GM12878 (cell line): Measurements from ENCODE around the gene ZNF776. TPM values are rescaled to one million over a fixed set of nuclear protein-coding genes. Genes with fewer than 3 reads are reported as not detected.
A peak's percentile ranks its signal among the peaks of the same experiment; 100 is the strongest.

Experiments
- ATAC-seq: fragments of 200-7000 bp; cut with Tn5 transposase; 3 replicates; pipeline ENCODE4 v1.9.1; 2020; ENCODE audit warnings: mild to moderate bottlenecking, moderate library complexity
- BruUV-seq: library from RNA; stranded (reverse); fragments of 400-500 nt; replicated peaks from 2 replicates; lab custom pipeline; 2021; lab: Mats Ljungman, UMichigan
- CTCF ChIA-PET: fragments of 300-600 bp; sonication (Branson Sonifier 250); formaldehyde crosslinking; extraction: SDS; loops from one replicate; lab custom pipeline; 2021; ENCODE audit warnings: inconsistent platforms; lab: Yijun Ruan, JAX
- POLR2A ChIA-PET: fragments of 350-600 bp; formaldehyde crosslinking; extraction: SDS; loops from one replicate; lab custom pipeline; 2021; ENCODE audit warnings: inconsistent platforms; lab: Charles Lee
- RAD21 ChIA-PET: fragments of 300-600 bp; sonication (Branson Sonifier 250); formaldehyde crosslinking; loops from one replicate; lab custom pipeline; 2023; ENCODE audit warnings: antibody characterized with exemption; ENCODE audit not compliant: unreplicated experiment; lab: Charles Lee
- SMC1A ChIA-PET: fragments of 300-600 bp; sonication (Branson Sonifier 250); formaldehyde crosslinking; loops from one replicate; lab custom pipeline; 2023; ENCODE audit not compliant: unreplicated experiment, uncharacterized antibody; lab: Charles Lee
- DNase-seq: peaks from one replicate; pipeline ENCODE4 v3.0.0-alpha.2; 2011; ENCODE audit warnings: low read depth, low spot score
- FAIRE-seq: peaks from 3 replicates; lab custom pipeline; 2011; peaks lifted over from hg19 to GRCh38; lab: Jason Lieb, UNC
- H2AFZ ChIP-seq: 2 replicates; pipeline ENCODE4 v1.6.0; 2011; ENCODE audit warnings: low read depth, low read length, control low read depth; ENCODE audit not compliant: control insufficient read depth
- H3K27ac ChIP-seq: 2 replicates; pipeline ENCODE4 v1.5.1; 2011; ENCODE audit warnings: control low read depth; ENCODE audit not compliant: control insufficient read depth, insufficient read depth
- H3K27me3 ChIP-seq, 2 experiments: replicated peaks in 1 of 2; 2 replicates each; pipeline versions ENCODE4 v1.6.0 to v1.6.1; 2011; ENCODE audit warnings: low read length in 1 of 2; ENCODE audit not compliant: control insufficient read depth in 2 of 2, insufficient read depth in 2 of 2
- H3K36me3 ChIP-seq, 2 experiments: 2 replicates each; pipeline ENCODE4 v1.5.1; 2011; ENCODE audit warnings: low read length in 1 of 2; ENCODE audit not compliant: control insufficient read depth in 2 of 2, insufficient read depth in 2 of 2
- H3K4me1 ChIP-seq: 2 replicates; pipeline ENCODE4 v1.6.1; 2011; ENCODE audit warnings: mild to moderate bottlenecking, low read length, moderate library complexity, mixed read lengths; ENCODE audit not compliant: control insufficient read depth, insufficient read depth
- H3K4me2 ChIP-seq: 2 replicates; pipeline ENCODE4 v1.6.0; 2011; ENCODE audit warnings: control low read depth; ENCODE audit not compliant: control insufficient read depth, insufficient read depth
- H3K4me3 ChIP-seq: fragments of 200-600 bp; sonication (generic); 2 replicates; pipeline ENCODE4 v1.5.1; 2016
- H3K79me2 ChIP-seq: 2 replicates; pipeline ENCODE4 v1.6.0; 2011; ENCODE audit warnings: low read length; ENCODE audit not compliant: control insufficient read depth, insufficient read depth
- H3K9ac ChIP-seq: 2 replicates; pipeline ENCODE4 v1.8.0; 2011; ENCODE audit warnings: low read length, control low read depth, mixed read lengths; ENCODE audit not compliant: control insufficient read depth, insufficient read depth
- H3K9me3 ChIP-seq: replicated peaks from 3 replicates; pipeline ENCODE4 v1.5.1; 2011; ENCODE audit warnings: mild to moderate bottlenecking, low read length; ENCODE audit not compliant: control insufficient read depth, insufficient read depth
- H4K20me1 ChIP-seq: 2 replicates; pipeline ENCODE4 v1.6.0; 2011; ENCODE audit not compliant: control insufficient read depth, insufficient read depth
- IKZF1 ChIP-seq: fragments of 450-650 bp; conservative IDR thresholded peaks from 2 replicates; pipeline ENCODE4 v1.6.1; 2017; ENCODE audit warnings: antibody characterized with exemption, mild to moderate bottlenecking
- IKZF2 ChIP-seq, 2 experiments: fragments of 450-650 bp; IDR thresholded peaks; 2 replicates each; pipeline ENCODE4 v1.6.1; 2017; ENCODE audit warnings: mild to moderate bottlenecking in 2 of 2, moderate library complexity in 2 of 2
- NR2C2 ChIP-seq: IDR thresholded peaks from 2 replicates; pipeline ENCODE4 v1.6.1; 2011; ENCODE audit warnings: borderline replicate concordance, low read depth; ENCODE audit not compliant: control insufficient read depth, insufficient read length
- POU2F2 ChIP-seq: IDR thresholded peaks from 3 replicates; pipeline ENCODE4 v1.6.1; 2011; ENCODE audit warnings: low read depth, mild to moderate bottlenecking, low read length, borderline replicate concordance
- ZBED1 ChIP-seq: IDR thresholded peaks from 2 replicates; pipeline ENCODE4 v1.6.1; 2016; ENCODE audit warnings: borderline replicate concordance
- ZNF384 ChIP-seq: IDR thresholded peaks from 2 replicates; pipeline ENCODE4 v1.6.1; 2012; ENCODE audit warnings: low read depth, mild to moderate bottlenecking, low read length, improper control_type of control experiment, borderline replicate concordance
- WGBS: methylation state at CpG from one replicate; pipeline ENCODE4 v1.1.6; 2016; ENCODE audit warnings: low lambda C conversion rate; ENCODE audit not compliant: insufficient replicate concordance, insufficient coverage; ENCODE audit errors: missing lambda C conversion rate; 5-methylcytosine and 5-hydroxymethylcytosine counted together
- in situ Hi-C: fragments of 300-500 bp; cut with MboI; formaldehyde crosslinking; loops from 9 replicates; pipeline ENCODE4 v1.14.3; 2018; ENCODE audit warnings: mixed read lengths
- intact Hi-C: fragments of 100-400 bp; cut with micrococcal nuclease; formaldehyde crosslinking; loops from one replicate; pipeline ENCODE4 v1.14.2; 2022; ENCODE audit not compliant: unreplicated experiment
- polyA plus RNA-seq, 11 experiments: library from polyadenylated mRNA; depleted of rRNA in 4 of 11; unstranded in 6 of 11; stranded (reverse) in 5 of 11; fragments of >200 nt; fragmentation: Nextera tagmentation in 4 of 11; fragmentation: Illumina TruSeq in 1 of 11; extraction: Ambion mirVana in 4 of 11; extraction: Trizol in 1 of 11; gene quantifications; 1 replicate in 1 of 11; 2 replicates in 10 of 11; pipeline versions ENCODE4 v1.2.1 to v1.2.3, GENCODE V29; 2011 to 2016; ENCODE audit warnings: inconsistent platforms in 2 of 11, missing spikeins in 2 of 11, low read depth in 1 of 11
- total RNA-seq, 4 experiments: library from RNA; depleted of rRNA in 3 of 4; stranded (reverse); fragments of >200 nt in 3 of 4; fragmentation: Illumina TruSeq in 1 of 4; extraction: Trizol in 1 of 4; gene quantifications; 2 replicates each; pipeline versions ENCODE4 v1.2.1 to v1.2.3, GENCODE V29; 2013 to 2021
- TF ChIP-seq, protein P1 (sequence below): fragments of 450-650 bp; IDR thresholded peaks from 2 replicates; pipeline ENCODE4 v1.6.1; 2017; ENCODE audit warnings: low read depth, mild to moderate bottlenecking, moderate library complexity
- TF ChIP-seq, protein P2 (sequence below): IDR thresholded peaks from 2 replicates; pipeline ENCODE4 v1.6.1; 2012; ENCODE audit warnings: low read depth, low read length, improper control_type of control experiment

ZNF776 gene
- total and polyA plus RNA-seq, 10 of the 15 experiments (the other 5 are each of a cell fraction or from before 2014, with no cell fraction given), result 1.9 to 16.3 (median 11.7) TPM

DNA sequence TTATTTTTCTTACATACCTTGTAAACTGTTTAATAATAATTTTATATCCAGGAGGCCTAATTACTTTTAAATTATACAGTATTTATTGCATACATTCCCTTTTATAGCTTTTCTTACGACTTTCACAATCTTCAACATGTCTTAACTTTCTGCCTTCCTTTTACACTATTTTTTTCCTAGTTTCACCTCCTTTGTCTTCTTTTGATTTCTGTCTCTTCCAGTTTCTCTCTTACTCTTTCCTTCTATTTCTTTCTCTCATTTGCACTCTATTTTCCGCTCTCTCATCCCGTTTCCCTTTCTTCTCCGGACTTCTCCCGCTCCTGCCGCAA, 56.6 kb downstream of the ZNF776 start:
- WGBS, result 55% methylated on average over 1 of the region's 6 CpGs
- Histone ChIP-seq H2AFZ (peak overlapping the region; percentile 26; the same call in 1 of the 2 replicates), H3K9me3 (no peaks in the 10 kb centered on the region; the same call in 2 of the 3 replicates), H4K20me1 (no peaks in the 10 kb centered on the region), H3K36me3 (peaks cover 0 to 7% of the 10 kb centered on the region in 2 experiments; a peak in 2 of 4 replicates), H3K4me1 (peaks cover 5% of the 10 kb centered on the region), H3K9ac (no peak overlapping the region; the same call in 1 of the 2 replicates), H3K27ac (peak overlapping the region; percentile 68), H3K27me3 (no peaks in the 10 kb centered on the region), H3K4me2 (peak overlapping the region; percentile 89; the same call in 1 of the 2 replicates), H3K79me2 (no peaks in the 10 kb centered on the region; the same call in 1 of the 2 replicates), H3K4me3 (peak overlapping the region; percentile 65)
- BruUV-seq, result no TSS peak
- ATAC-seq (no peak), FAIRE-seq (no peak), DNase-seq (no peak)
- in situ Hi-C loops (loop anchor here (25.0 kb wide), 1 partner anchor 1666 kb away; the partner anchor contains the start of gene ZNF444), intact Hi-C loops (no loop called here)
- ChIA-PET RAD21 (no interaction called here), POLR2A (interaction anchor here (1.4 kb wide), 1 partner anchor 11 kb away, joined by 4 read pairs; no protein-coding TSS in a partner anchor), SMC1A (no interaction called here), CTCF (interaction anchor here (1.2 kb wide), 1 partner anchor 50 kb away, joined by 3 read pairs; no protein-coding TSS in a partner anchor)
- TF ChIP-seq IKZF2 (IDR thresholded peaks at IDR 0.05) (peak; percentile 27 to 44; a peak in 1 of 4 replicates), POU2F2 (no peak), ZBED1 (no peak), NR2C2 (no peak)

DNA sequence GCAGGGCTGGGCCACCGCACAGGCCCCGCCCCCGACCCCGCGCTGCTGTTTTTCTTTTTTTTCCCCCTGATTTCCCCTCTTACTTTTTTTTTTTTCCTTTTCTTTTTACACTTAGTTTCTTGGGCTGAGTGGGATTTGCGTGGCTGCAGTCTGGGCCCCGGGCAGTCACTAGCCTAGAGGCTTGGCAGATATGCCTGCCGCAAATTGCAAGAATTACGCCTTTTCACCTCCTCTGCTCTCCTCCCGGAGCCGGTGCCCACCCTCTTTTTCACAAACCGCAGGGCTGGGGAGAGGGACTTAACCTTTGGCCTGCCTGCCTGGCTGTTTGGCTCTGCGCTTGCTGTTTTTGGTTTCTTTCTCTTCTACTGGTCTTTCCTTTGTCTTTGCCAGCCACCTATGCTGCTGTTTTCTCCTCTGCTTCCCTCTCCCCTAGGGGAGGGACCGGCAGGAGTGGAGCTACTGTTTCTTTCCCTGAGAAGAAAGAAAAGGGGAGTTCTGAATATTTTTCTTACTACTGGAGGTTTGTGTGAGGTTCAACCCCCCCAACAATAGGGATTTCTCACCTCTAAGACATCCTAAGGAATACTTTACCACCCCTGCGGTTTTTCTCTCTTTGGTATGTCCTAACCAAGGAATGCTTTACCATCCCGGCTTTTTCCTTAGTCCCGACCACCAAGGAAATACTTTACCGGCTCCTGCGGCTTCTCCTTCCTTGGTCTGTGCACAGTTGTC, 57.1 kb downstream of the ZNF776 start:
- peak; percentile 54 for ATAC-seq
- CTCF ChIA-PET, result interaction anchor here (0.7 to 1.2 kb wide), 2 partner anchors 10 to 51 kb away, joined by 3 read pairs; no protein-coding TSS in a partner anchor
- TF ChIP-seq, protein P1, sequence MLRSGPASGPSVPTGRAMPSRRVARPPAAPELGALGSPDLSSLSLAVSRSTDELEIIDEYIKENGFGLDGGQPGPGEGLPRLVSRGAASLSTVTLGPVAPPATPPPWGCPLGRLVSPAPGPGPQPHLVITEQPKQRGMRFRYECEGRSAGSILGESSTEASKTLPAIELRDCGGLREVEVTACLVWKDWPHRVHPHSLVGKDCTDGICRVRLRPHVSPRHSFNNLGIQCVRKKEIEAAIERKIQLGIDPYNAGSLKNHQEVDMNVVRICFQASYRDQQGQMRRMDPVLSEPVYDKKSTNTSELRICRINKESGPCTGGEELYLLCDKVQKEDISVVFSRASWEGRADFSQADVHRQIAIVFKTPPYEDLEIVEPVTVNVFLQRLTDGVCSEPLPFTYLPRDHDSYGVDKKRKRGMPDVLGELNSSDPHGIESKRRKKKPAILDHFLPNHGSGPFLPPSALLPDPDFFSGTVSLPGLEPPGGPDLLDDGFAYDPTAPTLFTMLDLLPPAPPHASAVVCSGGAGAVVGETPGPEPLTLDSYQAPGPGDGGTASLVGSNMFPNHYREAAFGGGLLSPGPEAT, result 0 out of 2 replicates have a peak, but pooled peaks have one; percentile 24
- 0 out of 2 replicates have a peak, but pooled peaks have one; percentile 32 for TF ChIP-seq ZNF384
- TF ChIP-seq, protein P2, sequence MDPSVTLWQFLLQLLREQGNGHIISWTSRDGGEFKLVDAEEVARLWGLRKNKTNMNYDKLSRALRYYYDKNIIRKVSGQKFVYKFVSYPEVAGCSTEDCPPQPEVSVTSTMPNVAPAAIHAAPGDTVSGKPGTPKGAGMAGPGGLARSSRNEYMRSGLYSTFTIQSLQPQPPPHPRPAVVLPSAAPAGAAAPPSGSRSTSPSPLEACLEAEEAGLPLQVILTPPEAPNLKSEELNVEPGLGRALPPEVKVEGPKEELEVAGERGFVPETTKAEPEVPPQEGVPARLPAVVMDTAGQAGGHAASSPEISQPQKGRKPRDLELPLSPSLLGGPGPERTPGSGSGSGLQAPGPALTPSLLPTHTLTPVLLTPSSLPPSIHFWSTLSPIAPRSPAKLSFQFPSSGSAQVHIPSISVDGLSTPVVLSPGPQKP, result no peak
- TF ChIP-seq IKZF1, result 0 out of 2 replicates have a peak, but pooled peaks have one; percentile 32

More for the DNA sequence above, 57.1 kb downstream of the ZNF776 start:
- Histone ChIP-seq H3K27ac (peak overlapping the region; percentile 68), H3K9ac (peak overlapping the region; percentile 67), H3K36me3 (peaks cover 2 to 7% of the 10 kb centered on the region in 2 experiments; a peak in 3 of 4 replicates), H3K27me3 (no peaks in the 10 kb centered on the region), H3K4me1 (peaks cover 5% of the 10 kb centered on the region), H3K4me3 (peak overlapping the region; percentile 65), H2AFZ (peak overlapping the region; percentile 26; the same call in 1 of the 2 replicates), H3K4me2 (peak overlapping the region; percentile 89), H3K9me3 (no peaks in the 10 kb centered on the region; the same call in 2 of the 3 replicates), H4K20me1 (no peaks in the 10 kb centered on the region), H3K79me2 (no peaks in the 10 kb centered on the region; the same call in 1 of the 2 replicates)
- FAIRE-seq, result no peak
- intact Hi-C loops, result no loop called here
- 84% methylated on average over 15 of the region's 19 CpGs for WGBS
- ChIA-PET SMC1A (no interaction called here), POLR2A (interaction anchor here (1.4 kb wide), 1 partner anchor 10 kb away, joined by 4 read pairs; no protein-coding TSS in a partner anchor), RAD21 (interaction anchor here (1.0 kb wide), 1 partner anchor 15 kb away, joined by 5 read pairs; no protein-coding TSS in a partner anchor)
- DNase-seq, result no peak
- in situ Hi-C loops, result loop anchor here (25.0 kb wide), 1 partner anchor 1666 kb away; the partner anchor contains the start of gene ZNF444
- BruUV-seq, result TSS peak; percentile 2
